GM19463 (cell line): ENCODE measurements around the gene WWOX.
A peak's percentile ranks its signal among the peaks of the same experiment; 100 is the strongest.

ENCODE experiments used
- ATAC-seq: cut with Tn5 transposase; IDR thresholded peaks from one replicate; pipeline ENCODE4 v1.9.1; 2021; ENCODE audit warnings: mild to moderate bottlenecking, moderate library complexity; ENCODE audit not compliant: unreplicated experiment

WWOX gene

GRCh38 chr16:78952630-78953029 lies 853.2 kb downstream of the WWOX start:
- no peak for ATAC-seq

GRCh38 chr16:78953526-78953925 lies 854.1 kb downstream of the WWOX start:
- no peak for ATAC-seq

- ATAC-seq = no peak
These were observed 855.8 kb downstream of the WWOX start for GRCh38 chr16:78955206-78955605.

- ATAC-seq = no peak
These were observed 857.4 kb downstream of the WWOX start for GRCh38 chr16:78956859-78957258.

GRCh38 chr16:78957317-78958100 lies 858.1 kb downstream of the WWOX start:
- no peak for ATAC-seq

- ATAC-seq = peak; percentile 40
These were observed 862.0 kb downstream of the WWOX start for GRCh38 chr16:78961464-78961863.

GRCh38 chr16:78962457-78962929 lies 863.0 kb downstream of the WWOX start:
- ATAC-seq = peak; percentile 79

GRCh38 chr16:78967948-78968347 lies 868.5 kb downstream of the WWOX start:
- ATAC-seq = no peak

- no peak for ATAC-seq
These were observed 870.3 kb downstream of the WWOX start for GRCh38 chr16:78969721-78970120.

- ATAC-seq = no peak
These were observed 871.2 kb downstream of the WWOX start for GRCh38 chr16:78970650-78971049.

GRCh38 chr16:78972006-78972405 lies 872.6 kb downstream of the WWOX start:
- no peak for ATAC-seq

- ATAC-seq = no peak
These were observed 873.5 kb downstream of the WWOX start for GRCh38 chr16:78972986-78973385.

GRCh38 chr16:78976212-78976611 lies 876.8 kb downstream of the WWOX start:
- ATAC-seq = no peak

GRCh38 chr16:78980825-78981224 lies 881.4 kb downstream of the WWOX start:
- ATAC-seq = no peak

GRCh38 chr16:78982096-78982744 lies 882.8 kb downstream of the WWOX start:
- no peak for ATAC-seq

GRCh38 chr16:78984324-78984723 lies 884.9 kb downstream of the WWOX start:
- no peak for ATAC-seq

- ATAC-seq = no peak
These were observed 885.5 kb downstream of the WWOX start for GRCh38 chr16:78984887-78985464.

GRCh38 chr16:78985716-78986605 lies 886.5 kb downstream of the WWOX start:
- ATAC-seq = no peak

GRCh38 chr16:78987666-78988065 lies 888.2 kb downstream of the WWOX start:
- no peak for ATAC-seq

GRCh38 chr16:78988361-78988969 lies 889.0 kb downstream of the WWOX start:
- ATAC-seq = no peak

- no peak for ATAC-seq
These were observed 890.9 kb downstream of the WWOX start for GRCh38 chr16:78990309-78990701.
